DOHH2 (cell line): ENCODE data around the gene HDAC11.

ENCODE experiments used
- H3F3A ChIP-seq: fragments of 200-600 bp; sonication (generic), shearing (Covaris generic); 2 replicates; pipeline ENCODE4 v1.6.0; 2016; ENCODE audit warnings: antibody characterized with exemption, mild to moderate bottlenecking; ENCODE audit not compliant: control insufficient read depth, insufficient read depth
- H3K27ac ChIP-seq: fragments of 200-600 bp; sonication (generic); 2 replicates; pipeline ENCODE4 v1.5.1; 2014; ENCODE audit warnings: low read depth, mild to moderate bottlenecking, low read length, moderate library complexity
- H3K27me3 ChIP-seq: fragments of 200-600 bp; sonication (generic); 2 replicates; pipeline ENCODE4 v1.6.1; 2014; ENCODE audit warnings: mild to moderate bottlenecking, low read length, mixed read lengths; ENCODE audit not compliant: control insufficient read depth
- H3K36me3 ChIP-seq: fragments of 200-600 bp; sonication (generic); 2 replicates; pipeline ENCODE4 v1.6.1; 2014; ENCODE audit warnings: mild to moderate bottlenecking, low read length, moderate library complexity, mixed read lengths; ENCODE audit not compliant: control insufficient read depth
- H3K4me1 ChIP-seq: fragments of 200-600 bp; sonication (generic); 2 replicates; pipeline ENCODE4 v1.6.1; 2014; ENCODE audit warnings: mild to moderate bottlenecking, low read length, mixed read lengths; ENCODE audit not compliant: control insufficient read depth
- H3K4me2 ChIP-seq: fragments of 200-600 bp; sonication (generic); 2 replicates; pipeline ENCODE4 v1.6.0; 2014; ENCODE audit warnings: mild to moderate bottlenecking, low read length, moderate library complexity
- H3K4me3 ChIP-seq: fragments of 200-600 bp; sonication (generic); 2 replicates; pipeline ENCODE4 v1.5.1; 2014; ENCODE audit warnings: mild to moderate bottlenecking, low read length, mixed read lengths
- H3K79me2 ChIP-seq: fragments of 200-600 bp; sonication (generic); 2 replicates; pipeline ENCODE4 v1.6.1; 2014; ENCODE audit warnings: mild to moderate bottlenecking, low read length, mixed read lengths; ENCODE audit not compliant: control insufficient read depth
- H3K9me2 ChIP-seq: fragments of 200-600 bp; sonication (generic); replicated peaks from 2 replicates; pipeline ENCODE4 v1.6.1; 2014; ENCODE audit warnings: mild to moderate bottlenecking, low read length, mixed read lengths; ENCODE audit not compliant: control insufficient read depth
- H3K9me3 ChIP-seq: fragments of 200-600 bp; sonication (generic); 2 replicates; pipeline ENCODE4 v1.6.1; 2014; ENCODE audit warnings: antibody characterized with exemption, low read length, mixed read lengths; ENCODE audit not compliant: control insufficient read depth, insufficient read depth
- H4K20me1 ChIP-seq: fragments of 200-600 bp; sonication (generic); 2 replicates; pipeline ENCODE4 v1.6.0; 2014; ENCODE audit warnings: low read depth, mild to moderate bottlenecking, antibody characterized with exemption, low read length, moderate library complexity; ENCODE audit not compliant: control insufficient read depth, insufficient read depth
- EZH2phosphoT487 ChIP-seq: fragments of 200-600 bp; sonication (generic); IDR thresholded peaks from 2 replicates; pipeline ENCODE4 v1.6.1; 2017; ENCODE audit warnings: borderline replicate concordance, mild to moderate bottlenecking, antibody characterized with exemption, low read length, moderate library complexity, mixed read lengths
- TF ChIP-seq, protein P1 (sequence below): fragments of 200-600 bp; sonication (generic); IDR thresholded peaks from one replicate; pipeline ENCODE4 v1.5.1; 2014; ENCODE audit warnings: antibody characterized with exemption, mild to moderate bottlenecking, low read depth, low read length; ENCODE audit not compliant: poor library complexity, severe bottlenecking

Gene HDAC11

DNA sequence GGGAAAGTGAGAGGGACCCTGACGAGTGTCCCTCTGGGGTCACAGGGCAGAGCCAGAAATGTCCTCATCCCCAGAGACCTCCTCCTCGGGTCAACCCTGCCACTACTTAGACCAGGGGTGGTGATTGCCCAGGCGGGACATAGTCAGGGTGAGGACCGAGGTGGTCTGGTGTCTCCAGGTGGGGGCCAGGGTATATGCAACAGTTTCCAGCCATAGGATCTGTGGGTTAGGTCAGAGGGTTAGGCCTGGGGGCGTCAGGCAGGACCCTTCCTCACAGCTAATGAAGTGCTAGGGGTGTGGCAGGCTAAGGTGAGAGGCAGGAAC, 46.5 kb downstream of the HDAC11 start:
- Histone ChIP-seq H3K4me3 (no peak overlapping the region), H3K36me3 (no peaks in the 10 kb centered on the region), H4K20me1 (no peaks in the 10 kb centered on the region), H3K4me1 (no peaks in the 10 kb centered on the region), H3K27ac (no peak overlapping the region), H3K4me2 (no peak overlapping the region), H3K9me2 (no peaks in the 10 kb centered on the region), H3K9me3 (no peaks in the 10 kb centered on the region), H3K27me3 (peaks cover 12% of the 10 kb centered on the region; the same call in 1 of the 2 replicates), H3K79me2 (no peaks in the 10 kb centered on the region), H3F3A (no peaks in the 10 kb centered on the region)
- TF ChIP-seq, protein P1, sequence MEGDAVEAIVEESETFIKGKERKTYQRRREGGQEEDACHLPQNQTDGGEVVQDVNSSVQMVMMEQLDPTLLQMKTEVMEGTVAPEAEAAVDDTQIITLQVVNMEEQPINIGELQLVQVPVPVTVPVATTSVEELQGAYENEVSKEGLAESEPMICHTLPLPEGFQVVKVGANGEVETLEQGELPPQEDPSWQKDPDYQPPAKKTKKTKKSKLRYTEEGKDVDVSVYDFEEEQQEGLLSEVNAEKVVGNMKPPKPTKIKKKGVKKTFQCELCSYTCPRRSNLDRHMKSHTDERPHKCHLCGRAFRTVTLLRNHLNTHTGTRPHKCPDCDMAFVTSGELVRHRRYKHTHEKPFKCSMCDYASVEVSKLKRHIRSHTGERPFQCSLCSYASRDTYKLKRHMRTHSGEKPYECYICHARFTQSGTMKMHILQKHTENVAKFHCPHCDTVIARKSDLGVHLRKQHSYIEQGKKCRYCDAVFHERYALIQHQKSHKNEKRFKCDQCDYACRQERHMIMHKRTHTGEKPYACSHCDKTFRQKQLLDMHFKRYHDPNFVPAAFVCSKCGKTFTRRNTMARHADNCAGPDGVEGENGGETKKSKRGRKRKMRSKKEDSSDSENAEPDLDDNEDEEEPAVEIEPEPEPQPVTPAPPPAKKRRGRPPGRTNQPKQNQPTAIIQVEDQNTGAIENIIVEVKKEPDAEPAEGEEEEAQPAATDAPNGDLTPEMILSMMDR = no peak
- TF ChIP-seq EZH2phosphoT487 = no peak

DNA sequence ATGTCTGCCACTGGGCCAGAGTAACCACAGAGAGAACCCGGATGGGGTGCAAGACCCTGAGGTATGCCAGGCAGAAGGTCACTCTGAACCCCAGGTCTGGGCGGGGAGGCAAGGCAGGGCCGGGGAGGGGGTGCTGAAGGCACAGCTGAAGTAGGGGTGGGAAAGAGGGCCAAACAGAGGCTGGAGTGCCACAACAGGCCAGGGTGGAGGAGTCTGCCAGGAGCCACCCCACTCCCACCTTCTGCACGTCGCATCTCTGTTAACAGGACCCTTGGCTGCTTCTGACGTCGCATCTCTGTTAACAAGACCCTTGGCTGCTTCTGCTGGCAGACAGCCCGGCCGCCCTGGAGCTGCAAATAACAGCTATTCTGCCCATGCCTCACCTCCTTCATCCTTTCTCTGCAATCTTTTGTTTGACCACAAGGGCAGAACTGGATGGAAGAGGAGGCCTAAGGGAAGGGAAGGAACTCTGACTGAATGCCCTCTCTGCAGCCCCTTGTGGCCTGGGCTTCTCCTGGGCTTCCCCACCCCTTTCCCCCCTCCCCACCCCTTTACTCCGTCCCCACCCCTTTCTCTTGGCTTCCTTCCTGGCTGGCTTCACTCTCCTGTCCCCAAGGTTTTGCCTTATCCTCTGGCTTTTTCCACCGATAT, 48.2 kb downstream of the HDAC11 start:
- H3K27ac ChIP-seq = no peak overlapping the region

DNA sequence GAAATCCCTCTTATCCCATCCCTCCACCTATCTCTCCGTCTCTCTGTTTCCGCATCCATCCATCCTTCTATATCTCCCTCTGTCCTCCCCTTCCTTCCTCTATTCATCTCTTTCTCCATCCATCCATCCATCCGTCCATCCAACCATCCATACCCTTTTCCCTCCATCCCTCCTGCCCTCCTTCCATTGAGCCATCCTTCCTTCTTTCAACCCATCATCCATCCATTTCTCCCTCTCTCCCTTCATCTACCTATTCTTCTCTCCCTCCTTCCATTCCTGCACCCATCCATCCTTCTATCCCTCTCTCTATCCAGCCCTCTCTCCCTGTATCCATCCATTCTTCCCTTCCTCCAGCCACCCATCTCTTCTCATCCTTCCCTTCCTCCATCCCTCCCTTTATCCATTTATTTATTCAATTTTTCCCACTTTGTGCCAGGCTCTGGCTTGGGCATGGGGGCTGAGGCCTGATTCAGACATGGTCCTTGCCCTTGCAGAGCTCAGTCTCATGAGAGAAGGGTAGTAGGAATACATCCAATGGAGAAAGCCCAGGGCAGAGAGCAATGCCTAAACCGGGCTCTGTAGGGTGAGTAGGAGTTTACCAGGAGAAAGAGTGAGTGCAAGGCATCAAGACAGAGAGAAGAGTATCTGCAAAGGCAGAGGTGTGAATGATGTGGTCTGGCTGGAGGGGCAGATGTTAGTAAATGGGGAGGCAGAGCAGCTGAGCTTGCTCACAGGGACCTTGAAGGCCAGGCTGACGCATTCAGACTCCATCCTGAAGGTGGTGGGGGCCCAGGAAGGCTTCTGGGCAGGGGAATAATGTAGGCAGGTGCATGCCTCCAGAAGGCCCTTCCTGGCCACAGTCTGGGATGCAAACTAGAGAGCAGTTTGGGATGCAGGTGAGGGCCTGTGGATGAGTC, 49.3 kb downstream of the HDAC11 start:
- H3K27me3 ChIP-seq = peaks cover 9% of the 10 kb centered on the region; the same call in 1 of the 2 replicates
- H3K79me2 ChIP-seq = no peaks in the 10 kb centered on the region
- H3F3A ChIP-seq = no peaks in the 10 kb centered on the region
- no peaks in the 10 kb centered on the region for H3K4me1 ChIP-seq
- H3K4me2 ChIP-seq = no peak overlapping the region
- H3K27ac ChIP-seq = no peak overlapping the region
- no peaks in the 10 kb centered on the region for H3K36me3 ChIP-seq
- H4K20me1 ChIP-seq = no peaks in the 10 kb centered on the region
- H3K4me3 ChIP-seq = no peak overlapping the region
- TF ChIP-seq EZH2phosphoT487 = no peak
- TF ChIP-seq, protein P1 = no peak
- H3K9me2 ChIP-seq = no peaks in the 10 kb centered on the region
- no peaks in the 10 kb centered on the region for H3K9me3 ChIP-seq

More for the DNA sequence above, 48.2 kb downstream of the HDAC11 start:
- Histone ChIP-seq H3K79me2 (no peaks in the 10 kb centered on the region), H3K36me3 (no peaks in the 10 kb centered on the region), H3F3A (no peaks in the 10 kb centered on the region), H3K9me3 (no peaks in the 10 kb centered on the region), H3K9me2 (no peaks in the 10 kb centered on the region), H3K27me3 (peaks cover 12% of the 10 kb centered on the region; the same call in 1 of the 2 replicates), H4K20me1 (no peaks in the 10 kb centered on the region), H3K4me1 (no peaks in the 10 kb centered on the region), H3K4me2 (no peak overlapping the region), H3K4me3 (no peak overlapping the region)
- no peak for TF ChIP-seq EZH2phosphoT487
- TF ChIP-seq, protein P1 = no peak
